ENCODE results near the gene DBNDD2. TPM values are rescaled to one million over a fixed set of nuclear protein-coding genes. Genes with fewer than 3 reads are reported as not detected.

DBNDD2 gene
- total RNA-seq, 1 experiment from 2014 or later, result 74.3 TPM

DNA sequence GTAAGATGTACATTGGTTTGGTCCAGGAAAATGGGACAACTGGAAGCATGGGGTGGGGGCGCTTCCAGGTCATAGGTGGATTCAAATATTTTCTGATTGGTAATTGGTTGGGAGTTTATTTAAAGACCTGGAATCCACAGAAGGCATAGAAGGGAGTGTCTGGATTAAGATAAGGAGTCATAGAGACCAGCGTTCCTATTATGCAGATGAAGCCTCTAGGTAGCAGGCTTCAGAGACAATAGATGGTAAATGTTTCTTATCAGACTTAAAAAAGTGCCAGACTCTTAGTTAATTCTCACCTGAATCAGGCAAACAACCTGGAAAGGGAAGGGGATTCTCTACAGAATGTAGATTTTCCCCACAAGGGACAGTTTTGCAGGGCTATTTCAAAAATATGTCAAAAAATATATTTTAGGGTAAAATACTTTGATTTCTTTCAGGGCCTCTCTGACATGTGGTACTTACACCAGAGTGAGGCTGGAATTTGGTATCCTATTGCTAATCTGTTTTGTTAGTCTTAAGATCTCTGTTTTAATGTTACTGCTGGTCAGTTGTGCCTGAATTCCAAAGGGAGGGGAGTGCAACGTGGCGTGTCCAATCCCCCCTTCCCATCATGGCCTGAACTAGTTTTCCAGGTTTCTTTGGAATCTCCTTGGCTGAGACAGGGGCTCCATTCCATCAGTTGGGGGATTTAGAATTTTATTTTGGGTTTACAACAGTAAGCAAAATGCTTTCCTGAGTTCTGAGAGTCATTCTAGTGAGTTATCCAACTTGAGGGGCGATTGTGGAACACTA is 33.0 kb downstream of the DBNDD2 start:
- Histone ChIP-seq H3K4me1 (peaks cover 66% of the 10 kb centered on the region), H3K9me3 (no peaks in the 10 kb centered on the region), H3K36me3 (ENCODE audit: control insufficient read depth, insufficient read depth, low read length) (no peaks in the 10 kb centered on the region), H3K27me3 (replicated peaks; ENCODE audit: control insufficient read depth, insufficient read depth, low read length) (no peaks in the 10 kb centered on the region), H3K4me3 (ENCODE audit: low read depth, low read length) (no peak overlapping the region)
- Mint-ChIP-seq H3K27ac (ENCODE audit: unreplicated experiment) (peak overlapping the region; percentile 89), H3K4me3 (ENCODE audit: unreplicated experiment) (peak overlapping the region; percentile 57), H3K4me1 (ENCODE audit: low read depth, unreplicated experiment) (peaks cover 59% of the 10 kb centered on the region), H3K27me3 (ENCODE audit: insufficient read depth, unreplicated experiment) (no peaks in the 10 kb centered on the region), H3K36me3 (ENCODE audit: insufficient read depth, unreplicated experiment) (peaks cover 21% of the 10 kb centered on the region), H3K9me3 (ENCODE audit: unreplicated experiment) (no peaks in the 10 kb centered on the region)
- DNase-seq, result peak in 1 of 2 experiments; percentile 72
- TSS peak; percentile 88 for BruUV-seq (replicated peaks)
- ChIA-PET POLR2A (interaction anchor here (1.0 kb wide), 1 partner anchor 78 kb away, joined by 3 read pairs; the partner anchor contains the start of gene SYS1), CTCF (interaction anchor here (0.9 to 7.2 kb wide), 7 partner anchors 9 to 330 kb away, joined by 3 to 278 read pairs (median 4); no protein-coding TSS in a partner anchor)
- intact Hi-C loops (cut with micrococcal nuclease; ENCODE audit: unreplicated experiment), result loop anchor here (1.0 kb wide), 1 partner anchor 9 kb away; no protein-coding TSS in a partner anchor
- TF ChIP-seq CTCF (IDR thresholded peaks at IDR 0.05; ENCODE audit: insufficient read depth in 1 of 2, low read depth in 1 of 2, low read length in 1 of 2, severe bottlenecking in 1 of 2, unreplicated experiment in 1 of 2), result no peak

- no peaks in the 10 kb centered on the region for H3K9me3 Mint-ChIP-seq (ENCODE audit: unreplicated experiment)
- no peak for TF ChIP-seq CTCF (IDR thresholded peaks at IDR 0.05; ENCODE audit: insufficient read depth in 1 of 2, low read depth in 1 of 2, low read length in 1 of 2, severe bottlenecking in 1 of 2, unreplicated experiment in 1 of 2)
- no peaks in the 10 kb centered on the region for H3K9me3 ChIP-seq
- peak; percentile 80 to 86 for DNase-seq
- peaks cover 66% of the 10 kb centered on the region for H3K4me1 ChIP-seq
- H3K4me1 Mint-ChIP-seq (ENCODE audit: low read depth, unreplicated experiment), result peaks cover 55% of the 10 kb centered on the region
- no peaks in the 10 kb centered on the region for H3K27me3 ChIP-seq (replicated peaks; ENCODE audit: control insufficient read depth, insufficient read depth, low read length)
- ChIA-PET POLR2A (interaction anchor here (1.0 kb wide), 1 partner anchor 79 kb away, joined by 3 read pairs; the partner anchor contains the start of gene SYS1), CTCF (interaction anchor here (0.9 to 1.0 kb wide), 5 partner anchors 9 to 329 kb away, joined by 3 to 5 read pairs (median 4); no protein-coding TSS in a partner anchor)
- H3K27me3 Mint-ChIP-seq (ENCODE audit: insufficient read depth, unreplicated experiment), result no peaks in the 10 kb centered on the region
- BruUV-seq (replicated peaks), result no TSS peak
- no peaks in the 10 kb centered on the region for H3K36me3 ChIP-seq (ENCODE audit: control insufficient read depth, insufficient read depth, low read length)
- intact Hi-C loops (cut with micrococcal nuclease; ENCODE audit: unreplicated experiment), result loop anchor here (1.0 kb wide), 1 partner anchor 9 kb away; no protein-coding TSS in a partner anchor
- H3K4me3 Mint-ChIP-seq (ENCODE audit: unreplicated experiment), result peak overlapping the region; percentile 57
- H3K4me3 ChIP-seq (ENCODE audit: low read depth, low read length), result no peak overlapping the region
- peaks cover 21% of the 10 kb centered on the region for H3K36me3 Mint-ChIP-seq (ENCODE audit: insufficient read depth, unreplicated experiment)
- H3K27ac Mint-ChIP-seq (ENCODE audit: unreplicated experiment), result peak overlapping the region; percentile 89
These were observed 33.7 kb downstream of the DBNDD2 start for GRCh38 chr20:45441746-45442145.

DNA sequence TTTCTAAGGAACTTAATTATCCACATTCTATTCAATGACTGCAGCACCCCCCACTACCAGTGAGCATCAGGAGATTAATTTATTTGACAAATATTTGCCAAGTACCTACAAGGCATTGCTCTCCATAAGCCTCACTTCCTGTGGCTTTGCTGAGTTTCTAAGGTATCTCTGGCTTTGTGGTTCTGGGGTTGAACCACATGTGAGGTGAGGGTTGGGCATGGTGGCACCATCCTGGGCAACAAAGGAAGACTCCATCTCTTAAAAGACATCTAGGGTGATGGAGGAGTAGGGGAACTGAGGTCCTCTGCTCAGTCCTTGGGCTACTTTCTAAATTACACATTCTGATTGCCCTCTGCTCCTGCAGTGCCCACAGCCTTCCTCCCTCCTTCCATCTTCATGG is 36.0 kb downstream of the DBNDD2 start:
- Mint-ChIP-seq H3K4me1 (ENCODE audit: low read depth, unreplicated experiment) (peaks cover 55% of the 10 kb centered on the region), H3K27ac (ENCODE audit: unreplicated experiment) (peak overlapping the region; percentile 2), H3K27me3 (ENCODE audit: insufficient read depth, unreplicated experiment) (no peaks in the 10 kb centered on the region), H3K36me3 (ENCODE audit: insufficient read depth, unreplicated experiment) (peaks cover 21% of the 10 kb centered on the region), H3K9me3 (ENCODE audit: unreplicated experiment) (no peaks in the 10 kb centered on the region), H3K4me3 (ENCODE audit: unreplicated experiment) (peak overlapping the region; percentile 10)
- intact Hi-C loops (cut with micrococcal nuclease; ENCODE audit: unreplicated experiment), result no loop called here
- no peak for DNase-seq
- Histone ChIP-seq H3K9me3 (no peaks in the 10 kb centered on the region), H3K36me3 (ENCODE audit: control insufficient read depth, insufficient read depth, low read length) (no peaks in the 10 kb centered on the region), H3K4me3 (ENCODE audit: low read depth, low read length) (no peak overlapping the region), H3K4me1 (peaks cover 63% of the 10 kb centered on the region), H3K27me3 (replicated peaks; ENCODE audit: control insufficient read depth, insufficient read depth, low read length) (no peaks in the 10 kb centered on the region)
- ChIA-PET POLR2A (interaction anchor here (1.0 kb wide), 1 partner anchor 102 kb away, joined by 3 read pairs; no protein-coding TSS in a partner anchor), CTCF (interaction anchor here (1.0 to 2.2 kb wide), 2 partner anchors 15 to 81 kb away, joined by 3 to 7 read pairs; partner anchors contain the start of gene SYS1)
- no TSS peak for BruUV-seq (replicated peaks)
- TF ChIP-seq CTCF (IDR thresholded peaks at IDR 0.05; ENCODE audit: insufficient read depth in 1 of 2, low read depth in 1 of 2, low read length in 1 of 2, severe bottlenecking in 1 of 2, unreplicated experiment in 1 of 2), result no peak
